HL-60 (cell line): ENCODE measurements around the gene TCP11L1.

Experiments used
- DNase-seq, 2 experiments: peaks; one replicate each; pipeline ENCODE4 v3.0.0-alpha.2; 2010 to 2020; ENCODE audit warnings: low read depth in 1 of 2, low spot score in 1 of 2
- H3K27ac ChIP-seq: fragments of 250-450 bp; sonication (Bioruptor Pico); replicated peaks from 2 replicates; pipeline ENCODE4 v1.5.1; 2020; ENCODE audit warnings: mild to moderate bottlenecking, moderate library complexity
- H3K27me3 ChIP-seq: fragments of 250-450 bp; sonication (Bioruptor Pico); 2 replicates; pipeline ENCODE4 v1.5.1; 2021; ENCODE audit warnings: mild to moderate bottlenecking, moderate library complexity; ENCODE audit not compliant: insufficient read depth, poor library complexity, severe bottlenecking
- H3K4me3 ChIP-seq: replicated peaks from 2 replicates; pipeline ENCODE4 v1.5.1; 2011; ENCODE audit warnings: mild to moderate bottlenecking, control low read depth, low read length; ENCODE audit not compliant: insufficient read depth
- GABPA ChIP-seq: IDR thresholded peaks from 2 replicates; pipeline ENCODE4 v1.6.1; 2012; ENCODE audit warnings: low read depth
- POLR2AphosphoS5 ChIP-seq: IDR thresholded peaks from 2 replicates; pipeline ENCODE4 v1.6.1; 2012; ENCODE audit warnings: low read depth
- REST ChIP-seq: IDR thresholded peaks from 2 replicates; pipeline ENCODE4 v1.6.1; 2012; ENCODE audit warnings: low read depth; ENCODE audit not compliant: insufficient replicate concordance
- SPI1 ChIP-seq: IDR thresholded peaks from 2 replicates; pipeline ENCODE4 v1.6.1; 2012; ENCODE audit warnings: low read depth, mild to moderate bottlenecking, borderline replicate concordance
- TF ChIP-seq, protein P1 (sequence below): IDR thresholded peaks from one replicate; pipeline ENCODE4 v1.5.1; 2011; ENCODE audit warnings: low read length, control low read depth, inconsistent platforms; ENCODE audit not compliant: insufficient read depth

TCP11L1 gene

GRCh38 chr11:33017478-33017877 lies 21.9 kb upstream of the TCP11L1 start:
- no peak overlapping the region for H3K27ac ChIP-seq
- no peak for DNase-seq
- no peak overlapping the region for H3K4me3 ChIP-seq
- no peak for TF ChIP-seq GABPA
- no peak for TF ChIP-seq SPI1
- TF ChIP-seq REST, result no peak
- no peak for TF ChIP-seq POLR2AphosphoS5
- TF ChIP-seq, protein P1, sequence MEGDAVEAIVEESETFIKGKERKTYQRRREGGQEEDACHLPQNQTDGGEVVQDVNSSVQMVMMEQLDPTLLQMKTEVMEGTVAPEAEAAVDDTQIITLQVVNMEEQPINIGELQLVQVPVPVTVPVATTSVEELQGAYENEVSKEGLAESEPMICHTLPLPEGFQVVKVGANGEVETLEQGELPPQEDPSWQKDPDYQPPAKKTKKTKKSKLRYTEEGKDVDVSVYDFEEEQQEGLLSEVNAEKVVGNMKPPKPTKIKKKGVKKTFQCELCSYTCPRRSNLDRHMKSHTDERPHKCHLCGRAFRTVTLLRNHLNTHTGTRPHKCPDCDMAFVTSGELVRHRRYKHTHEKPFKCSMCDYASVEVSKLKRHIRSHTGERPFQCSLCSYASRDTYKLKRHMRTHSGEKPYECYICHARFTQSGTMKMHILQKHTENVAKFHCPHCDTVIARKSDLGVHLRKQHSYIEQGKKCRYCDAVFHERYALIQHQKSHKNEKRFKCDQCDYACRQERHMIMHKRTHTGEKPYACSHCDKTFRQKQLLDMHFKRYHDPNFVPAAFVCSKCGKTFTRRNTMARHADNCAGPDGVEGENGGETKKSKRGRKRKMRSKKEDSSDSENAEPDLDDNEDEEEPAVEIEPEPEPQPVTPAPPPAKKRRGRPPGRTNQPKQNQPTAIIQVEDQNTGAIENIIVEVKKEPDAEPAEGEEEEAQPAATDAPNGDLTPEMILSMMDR, result no peak
- H3K27me3 ChIP-seq, result no peaks in the 10 kb centered on the region

- Histone ChIP-seq H3K27ac (no peak overlapping the region), H3K27me3 (no peaks in the 10 kb centered on the region), H3K4me3 (no peak overlapping the region)
- no peak for DNase-seq
- TF ChIP-seq SPI1, result no peak
- TF ChIP-seq, protein P1, result no peak
- TF ChIP-seq POLR2AphosphoS5, result no peak
- no peak for TF ChIP-seq REST
- no peak for TF ChIP-seq GABPA
Observed at GRCh38 chr11:33017965-33018364, 21.4 kb upstream of the TCP11L1 start.

DNA sequence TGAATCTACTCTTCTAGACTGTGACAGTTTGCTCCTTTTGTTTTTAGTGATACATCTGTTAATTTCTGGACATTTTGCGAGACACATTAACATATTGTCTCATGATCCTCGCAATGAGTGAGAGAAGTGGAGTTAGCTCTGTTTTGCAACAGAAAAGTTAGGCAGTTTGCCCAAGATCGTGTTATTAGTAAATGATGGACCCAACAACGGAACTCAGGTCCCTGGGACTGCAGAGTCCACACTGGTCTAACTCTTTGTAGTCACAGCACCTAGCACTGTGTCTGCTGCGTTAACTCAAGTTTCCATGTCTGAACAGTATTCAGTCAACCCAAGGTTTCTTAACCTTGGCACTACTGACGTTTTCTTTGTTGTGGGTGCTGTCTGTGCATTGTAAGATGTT lies 20.5 kb upstream of the TCP11L1 start:
- no peak overlapping the region for H3K4me3 ChIP-seq
- H3K27ac ChIP-seq, result no peak overlapping the region
- no peaks in the 10 kb centered on the region for H3K27me3 ChIP-seq
- TF ChIP-seq, protein P1, result no peak
- TF ChIP-seq POLR2AphosphoS5, result no peak
- TF ChIP-seq SPI1, result no peak
- TF ChIP-seq REST, result no peak
- TF ChIP-seq GABPA, result no peak
- DNase-seq, result no peak
